HL-60 (cell line): ENCODE data around the gene RBM10.

ENCODE experiments used
- CTCF ChIP-seq: IDR thresholded peaks from one replicate; pipeline ENCODE4 v1.5.1; 2011; ENCODE audit warnings: low read length, control low read depth, inconsistent platforms; ENCODE audit not compliant: insufficient read depth
- GABPA ChIP-seq: IDR thresholded peaks from 2 replicates; pipeline ENCODE4 v1.6.1; 2012; ENCODE audit warnings: low read depth
- POLR2AphosphoS5 ChIP-seq: IDR thresholded peaks from 2 replicates; pipeline ENCODE4 v1.6.1; 2012; ENCODE audit warnings: low read depth
- REST ChIP-seq: IDR thresholded peaks from 2 replicates; pipeline ENCODE4 v1.6.1; 2012; ENCODE audit warnings: low read depth; ENCODE audit not compliant: insufficient replicate concordance
- SPI1 ChIP-seq: IDR thresholded peaks from 2 replicates; pipeline ENCODE4 v1.6.1; 2012; ENCODE audit warnings: low read depth, mild to moderate bottlenecking, borderline replicate concordance

GRCh38 chrX:47171996-47172395 is 27.0 kb downstream of the RBM10 start:
- TF ChIP-seq CTCF (no peak), POLR2AphosphoS5 (no peak), GABPA (no peak), REST (no peak), SPI1 (no peak)
